ENCODE data around the gene PCK2. TPM values are rescaled to one million over a fixed set of nuclear protein-coding genes. Genes with fewer than 3 reads are reported as not detected.

PCK2 gene
- total and polyA plus RNA-seq, 2 of the 13 experiments (the other 11 are each of a cell fraction or from before 2014, with no cell fraction given), result 129 to 272 TPM

DNA sequence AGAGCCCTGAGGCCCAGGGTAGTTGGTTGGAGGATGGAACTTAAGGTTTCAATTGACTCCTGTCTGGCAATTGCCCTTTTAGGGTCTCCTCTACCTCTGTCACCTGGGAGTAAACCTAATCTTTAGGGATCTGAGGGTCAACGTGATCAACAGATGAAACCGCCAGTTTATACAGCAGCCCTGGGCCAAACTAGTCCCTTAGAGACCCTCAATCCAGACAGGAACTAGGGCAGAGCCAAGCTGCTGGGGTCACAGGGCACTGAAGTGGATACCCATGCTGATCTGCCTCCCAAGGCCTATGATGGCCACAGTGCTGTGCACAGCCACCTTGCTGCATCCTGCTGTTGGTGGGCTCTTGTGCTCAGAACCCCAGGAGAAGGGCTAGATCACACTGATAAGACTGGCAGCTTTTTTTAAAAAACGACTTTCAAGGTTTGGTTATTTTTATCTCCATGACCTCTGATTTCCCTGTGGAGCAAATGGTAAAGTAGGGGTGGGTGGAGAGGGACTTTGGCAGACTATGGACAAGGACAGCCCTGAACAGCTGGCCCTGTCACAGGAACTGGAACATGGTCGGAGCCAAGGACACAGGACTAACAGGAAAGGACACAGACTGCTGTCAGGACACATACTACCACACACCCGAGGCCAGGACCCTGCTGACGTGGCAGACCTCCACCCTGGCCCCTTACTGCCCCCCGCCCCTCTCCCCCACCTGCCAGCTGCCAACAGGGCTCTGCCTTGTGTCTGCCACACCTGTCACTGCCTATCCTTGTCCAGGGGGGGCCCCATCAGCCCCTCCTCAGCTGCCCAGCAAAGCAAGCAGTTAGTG lies 36.8 kb downstream of the PCK2 start (continued):
- TF ChIP-seq, protein P1, sequence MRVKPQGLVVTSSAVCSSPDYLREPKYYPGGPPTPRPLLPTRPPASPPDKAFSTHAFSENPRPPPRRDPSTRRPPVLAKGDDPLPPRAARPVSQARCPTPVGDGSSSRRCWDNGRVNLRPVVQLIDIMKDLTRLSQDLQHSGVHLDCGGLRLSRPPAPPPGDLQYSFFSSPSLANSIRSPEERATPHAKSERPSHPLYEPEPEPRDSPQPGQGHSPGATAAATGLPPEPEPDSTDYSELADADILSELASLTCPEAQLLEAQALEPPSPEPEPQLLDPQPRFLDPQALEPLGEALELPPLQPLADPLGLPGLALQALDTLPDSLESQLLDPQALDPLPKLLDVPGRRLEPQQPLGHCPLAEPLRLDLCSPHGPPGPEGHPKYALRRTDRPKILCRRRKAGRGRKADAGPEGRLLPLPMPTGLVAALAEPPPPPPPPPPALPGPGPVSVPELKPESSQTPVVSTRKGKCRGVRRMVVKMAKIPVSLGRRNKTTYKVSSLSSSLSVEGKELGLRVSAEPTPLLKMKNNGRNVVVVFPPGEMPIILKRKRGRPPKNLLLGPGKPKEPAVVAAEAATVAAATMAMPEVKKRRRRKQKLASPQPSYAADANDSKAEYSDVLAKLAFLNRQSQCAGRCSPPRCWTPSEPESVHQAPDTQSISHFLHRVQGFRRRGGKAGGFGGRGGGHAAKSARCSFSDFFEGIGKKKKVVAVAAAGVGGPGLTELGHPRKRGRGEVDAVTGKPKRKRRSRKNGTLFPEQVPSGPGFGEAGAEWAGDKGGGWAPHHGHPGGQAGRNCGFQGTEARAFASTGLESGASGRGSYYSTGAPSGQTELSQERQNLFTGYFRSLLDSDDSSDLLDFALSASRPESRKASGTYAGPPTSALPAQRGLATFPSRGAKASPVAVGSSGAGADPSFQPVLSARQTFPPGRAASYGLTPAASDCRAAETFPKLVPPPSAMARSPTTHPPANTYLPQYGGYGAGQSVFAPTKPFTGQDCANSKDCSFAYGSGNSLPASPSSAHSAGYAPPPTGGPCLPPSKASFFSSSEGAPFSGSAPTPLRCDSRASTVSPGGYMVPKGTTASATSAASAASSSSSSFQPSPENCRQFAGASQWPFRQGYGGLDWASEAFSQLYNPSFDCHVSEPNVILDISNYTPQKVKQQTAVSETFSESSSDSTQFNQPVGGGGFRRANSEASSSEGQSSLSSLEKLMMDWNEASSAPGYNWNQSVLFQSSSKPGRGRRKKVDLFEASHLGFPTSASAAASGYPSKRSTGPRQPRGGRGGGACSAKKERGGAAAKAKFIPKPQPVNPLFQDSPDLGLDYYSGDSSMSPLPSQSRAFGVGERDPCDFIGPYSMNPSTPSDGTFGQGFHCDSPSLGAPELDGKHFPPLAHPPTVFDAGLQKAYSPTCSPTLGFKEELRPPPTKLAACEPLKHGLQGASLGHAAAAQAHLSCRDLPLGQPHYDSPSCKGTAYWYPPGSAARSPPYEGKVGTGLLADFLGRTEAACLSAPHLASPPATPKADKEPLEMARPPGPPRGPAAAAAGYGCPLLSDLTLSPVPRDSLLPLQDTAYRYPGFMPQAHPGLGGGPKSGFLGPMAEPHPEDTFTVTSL (CRISPR knock-in tag; IDR thresholded peaks at IDR 0.05; ENCODE audit: borderline replicate concordance), result no peak
- TF ChIP-seq ARNT2 (CRISPR knock-in tag; IDR thresholded peaks at IDR 0.05; ENCODE audit: low read depth), result peak; percentile 31; the same call in 1 of the 2 replicates
- TF ChIP-seq ZNF720 (CRISPR knock-in tag; IDR thresholded peaks at IDR 0.05), result no peak
- TF ChIP-seq SAFB2 (CRISPR knock-in tag; IDR thresholded peaks at IDR 0.05; ENCODE audit: borderline replicate concordance, low read depth), result 0 out of 2 replicates have a peak, but pooled peaks have one; percentile 79
- TF ChIP-seq ZNF605 (CRISPR knock-in tag; IDR thresholded peaks at IDR 0.05), result peak; percentile 69; the same call in 1 of the 2 replicates
- TF ChIP-seq STAT5B (CRISPR knock-in tag; IDR thresholded peaks at IDR 0.05), result no peak
- TF ChIP-seq, protein P2, sequence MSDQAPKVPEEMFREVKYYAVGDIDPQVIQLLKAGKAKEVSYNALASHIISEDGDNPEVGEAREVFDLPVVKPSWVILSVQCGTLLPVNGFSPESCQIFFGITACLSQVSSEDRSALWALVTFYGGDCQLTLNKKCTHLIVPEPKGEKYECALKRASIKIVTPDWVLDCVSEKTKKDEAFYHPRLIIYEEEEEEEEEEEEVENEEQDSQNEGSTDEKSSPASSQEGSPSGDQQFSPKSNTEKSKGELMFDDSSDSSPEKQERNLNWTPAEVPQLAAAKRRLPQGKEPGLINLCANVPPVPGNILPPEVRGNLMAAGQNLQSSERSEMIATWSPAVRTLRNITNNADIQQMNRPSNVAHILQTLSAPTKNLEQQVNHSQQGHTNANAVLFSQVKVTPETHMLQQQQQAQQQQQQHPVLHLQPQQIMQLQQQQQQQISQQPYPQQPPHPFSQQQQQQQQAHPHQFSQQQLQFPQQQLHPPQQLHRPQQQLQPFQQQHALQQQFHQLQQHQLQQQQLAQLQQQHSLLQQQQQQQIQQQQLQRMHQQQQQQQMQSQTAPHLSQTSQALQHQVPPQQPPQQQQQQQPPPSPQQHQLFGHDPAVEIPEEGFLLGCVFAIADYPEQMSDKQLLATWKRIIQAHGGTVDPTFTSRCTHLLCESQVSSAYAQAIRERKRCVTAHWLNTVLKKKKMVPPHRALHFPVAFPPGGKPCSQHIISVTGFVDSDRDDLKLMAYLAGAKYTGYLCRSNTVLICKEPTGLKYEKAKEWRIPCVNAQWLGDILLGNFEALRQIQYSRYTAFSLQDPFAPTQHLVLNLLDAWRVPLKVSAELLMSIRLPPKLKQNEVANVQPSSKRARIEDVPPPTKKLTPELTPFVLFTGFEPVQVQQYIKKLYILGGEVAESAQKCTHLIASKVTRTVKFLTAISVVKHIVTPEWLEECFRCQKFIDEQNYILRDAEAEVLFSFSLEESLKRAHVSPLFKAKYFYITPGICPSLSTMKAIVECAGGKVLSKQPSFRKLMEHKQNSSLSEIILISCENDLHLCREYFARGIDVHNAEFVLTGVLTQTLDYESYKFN (CRISPR knock-in tag; conservative IDR thresholded peaks at IDR 0.05), result peak; percentile 79
- TF ChIP-seq ZSCAN29 (CRISPR knock-in tag; conservative IDR thresholded peaks at IDR 0.05), result 0 out of 2 replicates have a peak, but pooled peaks have one; percentile 56
- no peak for TF ChIP-seq SRSF1 (optimal IDR thresholded peaks at IDR 0.05; ENCODE audit: low read depth, low read length)
- no peak for TF ChIP-seq KMT2A (CRISPR knock-in tag; IDR thresholded peaks at IDR 0.05)
- TF ChIP-seq SP1 (IDR thresholded peaks at IDR 0.05), result no peak
- TF ChIP-seq SP1 (CRISPR knock-in tag; IDR thresholded peaks at IDR 0.05), result no peak
- TF ChIP-seq IRX3 (CRISPR knock-in tag; IDR thresholded peaks at IDR 0.05; ENCODE audit: borderline replicate concordance, low read depth), result no peak
- TF ChIP-seq, protein P3, sequence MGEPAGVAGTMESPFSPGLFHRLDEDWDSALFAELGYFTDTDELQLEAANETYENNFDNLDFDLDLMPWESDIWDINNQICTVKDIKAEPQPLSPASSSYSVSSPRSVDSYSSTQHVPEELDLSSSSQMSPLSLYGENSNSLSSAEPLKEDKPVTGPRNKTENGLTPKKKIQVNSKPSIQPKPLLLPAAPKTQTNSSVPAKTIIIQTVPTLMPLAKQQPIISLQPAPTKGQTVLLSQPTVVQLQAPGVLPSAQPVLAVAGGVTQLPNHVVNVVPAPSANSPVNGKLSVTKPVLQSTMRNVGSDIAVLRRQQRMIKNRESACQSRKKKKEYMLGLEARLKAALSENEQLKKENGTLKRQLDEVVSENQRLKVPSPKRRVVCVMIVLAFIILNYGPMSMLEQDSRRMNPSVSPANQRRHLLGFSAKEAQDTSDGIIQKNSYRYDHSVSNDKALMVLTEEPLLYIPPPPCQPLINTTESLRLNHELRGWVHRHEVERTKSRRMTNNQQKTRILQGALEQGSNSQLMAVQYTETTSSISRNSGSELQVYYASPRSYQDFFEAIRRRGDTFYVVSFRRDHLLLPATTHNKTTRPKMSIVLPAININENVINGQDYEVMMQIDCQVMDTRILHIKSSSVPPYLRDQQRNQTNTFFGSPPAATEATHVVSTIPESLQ (CRISPR knock-in tag; conservative IDR thresholded peaks at IDR 0.05), result no peak
- no peak for TF ChIP-seq FIP1L1 (IDR thresholded peaks at IDR 0.05; ENCODE audit: borderline replicate concordance, insufficient read depth, low read depth, low read length)
- no peak for TF ChIP-seq PCBP2 (optimal IDR thresholded peaks at IDR 0.05; ENCODE audit: low read depth, low read length, poor library complexity, severe bottlenecking)
